ENCODE measurements around the gene ARID3C.

The ARID3C gene

GRCh38 chr9:34587271-34587670, 41.6 kb downstream of the ARID3C start:
- Histone ChIP-seq H3K79me2 (ENCODE audit: insufficient read depth, low read length) (no peaks in the 10 kb centered on the region), H3K27me3 (ENCODE audit: insufficient read depth, low read length, poor library complexity, severe bottlenecking) (no peaks in the 10 kb centered on the region), H3K4me3 (ENCODE audit: low read length, poor library complexity, severe bottlenecking) (no peak overlapping the region), H3K4me2 (ENCODE audit: low read depth, low read length, poor library complexity, severe bottlenecking) (no peak overlapping the region), H3K9ac (ENCODE audit: low read depth, low read length, poor library complexity, severe bottlenecking) (no peak overlapping the region), H4K20me1 (ENCODE audit: insufficient read depth, low read length, poor library complexity, severe bottlenecking) (no peaks in the 10 kb centered on the region), H3F3A (ENCODE audit: low read depth) (no peaks in the 10 kb centered on the region), H3K9me2 (replicated peaks; ENCODE audit: low read depth, low read length) (no peaks in the 10 kb centered on the region), H3K9me3 (ENCODE audit: insufficient read depth, low read depth, low read length) (no peaks in the 10 kb centered on the region), H3K36me3 (ENCODE audit: insufficient read depth, low read length) (no peaks in the 10 kb centered on the region), H3K4me1 (ENCODE audit: insufficient read depth, low read length, poor library complexity, severe bottlenecking) (peaks cover 19% of the 10 kb centered on the region), H2AFZ (ENCODE audit: low read length) (no peak overlapping the region)
- TF ChIP-seq CTCF (conservative IDR thresholded peaks at IDR 0.05; ENCODE audit: low read length), result no peak
- no peak for TF ChIP-seq EZH2phosphoT487 (IDR thresholded peaks at IDR 0.05; ENCODE audit: borderline replicate concordance)

GRCh38 chr9:34585946-34586669, 42.8 kb downstream of the ARID3C start:
- peak overlapping the region; percentile 39 for H3K4me2 ChIP-seq (ENCODE audit: low read depth, low read length, poor library complexity, severe bottlenecking)
- no peaks in the 10 kb centered on the region for H3K27me3 ChIP-seq (ENCODE audit: insufficient read depth, low read length, poor library complexity, severe bottlenecking)
- no peak overlapping the region for H3K9ac ChIP-seq (ENCODE audit: low read depth, low read length, poor library complexity, severe bottlenecking)
- no peaks in the 10 kb centered on the region for H4K20me1 ChIP-seq (ENCODE audit: insufficient read depth, low read length, poor library complexity, severe bottlenecking)
- H3K9me3 ChIP-seq (ENCODE audit: insufficient read depth, low read depth, low read length), result no peaks in the 10 kb centered on the region
- H3K9me2 ChIP-seq (replicated peaks; ENCODE audit: low read depth, low read length), result no peaks in the 10 kb centered on the region
- no peak for TF ChIP-seq CTCF (conservative IDR thresholded peaks at IDR 0.05; ENCODE audit: low read length)
- no peak for TF ChIP-seq EZH2phosphoT487 (IDR thresholded peaks at IDR 0.05; ENCODE audit: borderline replicate concordance)
- H3K4me3 ChIP-seq (ENCODE audit: low read length, poor library complexity, severe bottlenecking), result peak overlapping the region; percentile 23
- H3F3A ChIP-seq (ENCODE audit: low read depth), result no peaks in the 10 kb centered on the region
- no peak overlapping the region for H2AFZ ChIP-seq (ENCODE audit: low read length)
- no peaks in the 10 kb centered on the region for H3K79me2 ChIP-seq (ENCODE audit: insufficient read depth, low read length)
- no peaks in the 10 kb centered on the region for H3K36me3 ChIP-seq (ENCODE audit: insufficient read depth, low read length)
- peaks cover 16% of the 10 kb centered on the region for H3K4me1 ChIP-seq (ENCODE audit: insufficient read depth, low read length, poor library complexity, severe bottlenecking)

GRCh38 chr9:34584970-34585369, 43.9 kb downstream of the ARID3C start:
- Histone ChIP-seq H2AFZ (ENCODE audit: low read length) (no peak overlapping the region), H3K4me1 (ENCODE audit: insufficient read depth, low read length, poor library complexity, severe bottlenecking) (peaks cover 16% of the 10 kb centered on the region), H3K9ac (ENCODE audit: low read depth, low read length, poor library complexity, severe bottlenecking) (no peak overlapping the region), H3K79me2 (ENCODE audit: insufficient read depth, low read length) (no peaks in the 10 kb centered on the region), H3F3A (ENCODE audit: low read depth) (no peaks in the 10 kb centered on the region), H4K20me1 (ENCODE audit: insufficient read depth, low read length, poor library complexity, severe bottlenecking) (no peaks in the 10 kb centered on the region), H3K9me2 (replicated peaks; ENCODE audit: low read depth, low read length) (no peaks in the 10 kb centered on the region), H3K4me3 (ENCODE audit: low read length, poor library complexity, severe bottlenecking) (no peak overlapping the region), H3K27me3 (ENCODE audit: insufficient read depth, low read length, poor library complexity, severe bottlenecking) (no peaks in the 10 kb centered on the region), H3K36me3 (ENCODE audit: insufficient read depth, low read length) (no peaks in the 10 kb centered on the region), H3K9me3 (ENCODE audit: insufficient read depth, low read depth, low read length) (no peaks in the 10 kb centered on the region), H3K4me2 (ENCODE audit: low read depth, low read length, poor library complexity, severe bottlenecking) (peak overlapping the region; percentile 39)
- TF ChIP-seq EZH2phosphoT487 (IDR thresholded peaks at IDR 0.05; ENCODE audit: borderline replicate concordance), result no peak
- no peak for TF ChIP-seq CTCF (conservative IDR thresholded peaks at IDR 0.05; ENCODE audit: low read length)

Data from Loucy (cell line).